Measurements from ENCODE around the gene MTAP. TPM values are rescaled to one million over a fixed set of nuclear protein-coding genes. Genes with fewer than 3 reads are reported as not detected.

The MTAP gene
- polyA plus RNA-seq, 1 donor from 2014 or later: 19.3 TPM

GRCh38 chr9:21969951-21970799 lies 167.7 kb downstream of the MTAP start:
- Mint-ChIP-seq H3K27ac (peak overlapping the region; percentile 60 to 94 (median 93)), H3K27me3 (peaks cover 82% of the 10 kb centered on the region), H3K4me3 (peak overlapping the region in 3 of 4 donors; percentile 49 to 82 (median 81)), H3K9me3 (peaks cover 4 to 37% (median 14%) of the 10 kb centered on the region in 3 donors), H3K4me1 (peaks cover 20 to 32% (median 22%) of the 10 kb centered on the region in 3 donors), H3K36me3 (peaks cover 2% of the 10 kb centered on the region)

DNA sequence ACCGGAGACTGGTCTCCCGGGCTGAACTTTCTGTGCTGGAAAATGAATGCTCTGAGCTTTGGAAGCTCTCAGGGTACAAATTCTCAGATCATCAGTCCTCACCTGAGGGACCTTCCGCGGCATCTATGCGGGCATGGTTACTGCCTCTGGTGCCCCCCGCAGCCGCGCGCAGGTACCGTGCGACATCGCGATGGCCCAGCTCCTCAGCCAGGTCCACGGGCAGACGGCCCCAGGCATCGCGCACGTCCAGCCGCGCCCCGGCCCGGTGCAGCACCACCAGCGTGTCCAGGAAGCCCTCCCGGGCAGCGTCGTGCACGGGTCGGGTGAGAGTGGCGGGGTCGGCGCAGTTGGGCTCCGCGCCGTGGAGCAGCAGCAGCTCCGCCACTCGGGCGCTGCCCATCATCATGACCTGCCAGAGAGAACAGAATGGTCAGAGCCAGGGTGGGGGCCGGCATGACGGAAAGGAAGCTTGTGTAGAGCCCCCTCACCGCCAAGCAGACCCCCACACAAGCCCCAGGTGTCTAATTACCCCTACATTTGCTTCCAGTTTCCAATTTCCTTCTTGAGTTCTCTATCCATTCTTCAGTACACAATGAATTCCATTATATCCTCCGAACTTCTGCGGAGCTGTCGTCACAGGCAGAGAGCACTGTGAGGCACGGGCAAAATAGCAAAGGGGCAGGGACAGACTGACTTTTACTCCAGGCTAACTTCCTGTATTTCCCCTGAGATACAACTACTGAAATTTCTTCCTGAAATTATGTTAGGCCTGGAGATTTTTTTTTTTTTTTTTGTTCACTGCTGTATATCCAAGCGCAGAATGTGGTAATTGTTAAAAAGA lies 168.6 kb downstream of the MTAP start:
- Mint-ChIP-seq H3K4me1 (peaks cover 18 to 30% (median 18%) of the 10 kb centered on the region in 3 donors), H3K4me3 (peak overlapping the region in 3 of 4 donors; percentile 5 to 79 (median 51)), H3K27ac (peak overlapping the region; percentile 0 to 93 (median 88)), H3K9me3 (peaks cover 4 to 33% (median 14%) of the 10 kb centered on the region in 3 donors), H3K36me3 (peaks cover 2% of the 10 kb centered on the region), H3K27me3 (peaks cover 82% of the 10 kb centered on the region)

- H3K27me3 Mint-ChIP-seq: peaks cover 81% of the 10 kb centered on the region
- peaks cover 18 to 28% (median 18%) of the 10 kb centered on the region in 3 donors for H3K4me1 Mint-ChIP-seq
- peak overlapping the region in 1 of 4 donors; percentile 5 for H3K4me3 Mint-ChIP-seq
- peaks cover 2% of the 10 kb centered on the region for H3K36me3 Mint-ChIP-seq
- peaks cover 4 to 31% (median 14%) of the 10 kb centered on the region in 3 donors for H3K9me3 Mint-ChIP-seq
- H3K27ac Mint-ChIP-seq: peak overlapping the region in 1 of 3 donors; percentile 79
These were observed 169.9 kb downstream of the MTAP start for GRCh38 chr9:21972361-21972760.

DNA sequence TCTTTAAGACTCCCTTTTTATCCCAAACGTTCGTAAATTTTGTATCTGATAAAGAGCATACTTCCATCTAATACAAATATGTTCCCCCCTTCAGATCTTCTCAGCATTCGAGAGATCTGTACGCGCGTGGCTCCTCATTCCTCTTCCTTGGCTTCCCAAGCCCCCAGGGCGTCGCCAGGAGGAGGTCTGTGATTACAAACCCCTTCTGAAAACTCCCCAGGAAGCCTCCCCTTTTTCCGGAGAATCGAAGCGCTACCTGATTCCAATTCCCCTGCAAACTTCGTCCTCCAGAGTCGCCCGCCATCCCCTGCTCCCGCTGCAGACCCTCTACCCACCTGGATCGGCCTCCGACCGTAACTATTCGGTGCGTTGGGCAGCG lies 171.9 kb downstream of the MTAP start:
- Mint-ChIP-seq H3K27me3 (peaks cover 72% of the 10 kb centered on the region), H3K27ac (peak overlapping the region; percentile 28 to 95 (median 83))

GRCh38 chr9:21974722-21975409 lies 172.4 kb downstream of the MTAP start:
- peaks cover 73% of the 10 kb centered on the region for H3K27me3 Mint-ChIP-seq
- peak overlapping the region; percentile 83 to 95 (median 85) for H3K27ac Mint-ChIP-seq
- H3K4me1 Mint-ChIP-seq: peaks cover 16 to 23% (median 18%) of the 10 kb centered on the region in 3 donors
- peaks cover 1 to 21% (median 8%) of the 10 kb centered on the region in 3 donors for H3K9me3 Mint-ChIP-seq
- H3K4me3 Mint-ChIP-seq: peak overlapping the region; percentile 81 to 90 (median 89)
- peaks cover 2% of the 10 kb centered on the region for H3K36me3 Mint-ChIP-seq

More for the DNA sequence above, 171.9 kb downstream of the MTAP start:
- Mint-ChIP-seq H3K9me3 (peaks cover 2 to 23% (median 9%) of the 10 kb centered on the region in 3 donors), H3K36me3 (peaks cover 2% of the 10 kb centered on the region), H3K4me3 (peak overlapping the region; percentile 81 to 90 (median 89)), H3K4me1 (peaks cover 17 to 24% (median 18%) of the 10 kb centered on the region in 3 donors)

DNA sequence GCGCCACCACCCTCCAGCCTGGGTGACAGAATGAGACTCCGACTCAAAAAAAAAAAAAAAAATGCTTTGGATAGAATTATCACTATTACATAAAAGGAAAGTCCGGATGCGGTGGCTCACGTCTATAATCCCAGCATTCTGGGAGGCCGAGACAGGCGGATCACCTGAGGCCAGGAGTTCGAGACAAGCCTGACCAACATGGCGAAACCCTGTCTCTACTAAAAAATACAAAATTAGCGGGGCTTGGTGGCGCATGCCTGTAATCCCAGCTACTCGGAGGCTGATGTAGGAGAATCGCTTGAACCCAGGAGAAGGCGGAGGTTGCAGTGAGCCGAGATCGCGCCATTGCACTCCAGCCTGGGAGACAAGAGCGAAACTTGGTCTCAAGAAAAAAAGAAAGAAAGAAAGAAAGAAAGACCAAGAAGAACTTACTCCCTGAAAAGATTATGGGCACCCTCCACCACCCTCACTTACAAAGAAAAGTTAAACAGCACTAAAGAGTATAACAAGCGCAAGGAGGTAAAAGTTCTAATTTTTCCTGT lies 174.0 kb downstream of the MTAP start:
- Mint-ChIP-seq H3K4me1 (peaks cover 14 to 20% (median 14%) of the 10 kb centered on the region in 3 donors), H3K27me3 (peaks cover 60% of the 10 kb centered on the region), H3K27ac (peak overlapping the region in 2 of 3 donors; percentile 53 to 83), H3K9me3 (peaks cover 1 to 16% (median 4%) of the 10 kb centered on the region in 3 donors), H3K4me3 (peak overlapping the region in 1 of 4 donors; percentile 48), H3K36me3 (peaks cover 2% of the 10 kb centered on the region)

DNA sequence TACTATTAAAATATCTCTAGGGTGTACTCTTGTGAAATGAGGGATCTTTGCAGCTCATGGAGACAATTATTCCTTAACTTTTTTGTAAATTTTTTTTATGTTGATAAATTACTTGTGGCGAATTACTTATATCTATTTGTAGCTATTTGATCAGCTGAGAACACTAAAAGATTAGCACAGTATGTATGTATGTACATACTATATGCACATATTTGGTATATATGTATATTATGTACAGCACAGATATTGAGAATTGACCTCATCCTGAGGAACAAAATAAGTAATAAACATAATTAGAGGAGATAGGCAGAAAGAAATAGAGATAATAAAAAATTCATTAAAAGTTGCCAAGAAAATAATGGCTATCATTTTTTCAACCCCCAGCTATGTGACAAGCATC lies 180.0 kb downstream of the MTAP start:
- Mint-ChIP-seq H3K4me1 (peaks cover 2 to 5% (median 2%) of the 10 kb centered on the region in 3 donors), H3K27me3 (peaks cover 28% of the 10 kb centered on the region), H3K4me3 (no peak overlapping the region), H3K9me3 (peaks cover 0 to 3% (median 1%) of the 10 kb centered on the region in 3 donors), H3K27ac (no peak overlapping the region), H3K36me3 (no peaks in the 10 kb centered on the region)

- Mint-ChIP-seq H3K4me3 (no peak overlapping the region), H3K27me3 (peaks cover 30% of the 10 kb centered on the region), H3K36me3 (no peaks in the 10 kb centered on the region), H3K9me3 (peaks cover 0 to 3% (median 1%) of the 10 kb centered on the region in 3 donors), H3K4me1 (peaks cover 2 to 5% (median 2%) of the 10 kb centered on the region in 3 donors), H3K27ac (peak overlapping the region in 1 of 3 donors; percentile 28)
These were observed 180.6 kb downstream of the MTAP start for GRCh38 chr9:21982861-21983560.

- H3K4me3 Mint-ChIP-seq: no peak overlapping the region
- no peaks in the 10 kb centered on the region for H3K36me3 Mint-ChIP-seq
- H3K4me1 Mint-ChIP-seq: peaks cover 2 to 5% (median 2%) of the 10 kb centered on the region in 3 donors
- peaks cover 0 to 3% (median 1%) of the 10 kb centered on the region in 3 donors for H3K9me3 Mint-ChIP-seq
- peak overlapping the region in 1 of 3 donors; percentile 28 for H3K27ac Mint-ChIP-seq
- H3K27me3 Mint-ChIP-seq: peaks cover 33% of the 10 kb centered on the region
These were observed 181.1 kb downstream of the MTAP start for GRCh38 chr9:21983561-21983935.

DNA sequence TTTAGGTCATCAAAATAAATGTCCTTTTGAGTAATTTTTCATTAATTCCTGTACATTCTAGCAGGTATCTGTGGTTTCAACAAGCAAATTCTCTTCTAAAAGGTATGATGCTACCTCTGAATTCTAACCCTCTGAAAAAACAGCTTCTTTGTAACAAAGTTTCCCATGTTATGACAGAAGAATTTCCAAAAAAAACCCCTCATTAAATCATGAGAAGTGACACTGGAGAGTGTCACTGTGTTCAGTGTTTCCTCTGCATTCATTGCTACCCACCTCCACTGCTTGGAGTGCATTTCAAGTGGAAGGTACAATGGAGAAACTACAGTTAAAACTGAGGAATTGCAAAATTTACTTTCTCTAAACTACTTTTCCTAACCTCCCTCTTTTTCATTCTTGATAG lies 181.7 kb downstream of the MTAP start:
- no peak overlapping the region for H3K27ac Mint-ChIP-seq
- H3K4me1 Mint-ChIP-seq: peaks cover 2 to 5% (median 2%) of the 10 kb centered on the region in 3 donors
- peaks cover 28% of the 10 kb centered on the region for H3K27me3 Mint-ChIP-seq
- no peaks in the 10 kb centered on the region for H3K36me3 Mint-ChIP-seq
- no peak overlapping the region for H3K4me3 Mint-ChIP-seq
- peaks cover 0 to 3% (median 0%) of the 10 kb centered on the region in 3 donors for H3K9me3 Mint-ChIP-seq

- H3K27ac Mint-ChIP-seq: no peak overlapping the region
- H3K4me1 Mint-ChIP-seq: peaks cover 2 to 5% (median 2%) of the 10 kb centered on the region in 3 donors
- H3K27me3 Mint-ChIP-seq: peaks cover 31% of the 10 kb centered on the region
These were observed 183.7 kb downstream of the MTAP start for GRCh38 chr9:21985964-21986667.

More at GRCh38 chr9:21985964-21986667, 183.7 kb downstream of the MTAP start:
- Mint-ChIP-seq H3K4me3 (no peak overlapping the region), H3K36me3 (peaks cover 2% of the 10 kb centered on the region), H3K9me3 (no peaks in the 10 kb centered on the region)
